Measurements from ENCODE around the gene VAMP3.

Gene VAMP3

GRCh38 chr1:7733276-7733675 is 37.8 kb upstream of the VAMP3 start:
- H3K9ac ChIP-seq (ENCODE audit: insufficient read length, low read depth) = no peak overlapping the region
- peaks cover under 1% of the 10 kb centered on the region for H3K4me1 ChIP-seq (ENCODE audit: insufficient read depth, insufficient read length)
- no peak for DNase-seq (ENCODE audit: low read depth, low spot score)
- H3K36me3 ChIP-seq (ENCODE audit: insufficient read depth, insufficient read length, low read length) = peaks cover 28% of the 10 kb centered on the region
- no peak overlapping the region for H3K4me3 ChIP-seq (ENCODE audit: insufficient read length, low read depth)
- TF ChIP-seq SUZ12 (IDR thresholded peaks at IDR 0.05; ENCODE audit: extremely low read depth, insufficient read depth, insufficient read length) = no peak
- no peak for TF ChIP-seq YY1 (IDR thresholded peaks at IDR 0.05; ENCODE audit: insufficient read depth, insufficient read length)
- TF ChIP-seq ZNF274 (IDR thresholded peaks at IDR 0.05; ENCODE audit: low read depth, low read length) = no peak
- no peaks in the 10 kb centered on the region for H3K9me3 ChIP-seq (ENCODE audit: insufficient read depth, low read length)
- no peaks in the 10 kb centered on the region for H3K27me3 ChIP-seq (ENCODE audit: insufficient read depth, insufficient read length)

- Histone ChIP-seq H3K4me1 (ENCODE audit: insufficient read depth, insufficient read length) (no peaks in the 10 kb centered on the region), H3K27me3 (ENCODE audit: insufficient read depth, insufficient read length) (no peaks in the 10 kb centered on the region), H3K4me3 (ENCODE audit: insufficient read length, low read depth) (no peak overlapping the region), H3K9ac (ENCODE audit: insufficient read length, low read depth) (no peak overlapping the region), H3K36me3 (ENCODE audit: insufficient read depth, insufficient read length, low read length) (peaks cover 42% of the 10 kb centered on the region), H3K9me3 (ENCODE audit: insufficient read depth, low read length) (peaks cover 17% of the 10 kb centered on the region; the same call in 1 of the 2 replicates)
- TF ChIP-seq SUZ12 (IDR thresholded peaks at IDR 0.05; ENCODE audit: extremely low read depth, insufficient read depth, insufficient read length) = no peak
- no peak for TF ChIP-seq YY1 (IDR thresholded peaks at IDR 0.05; ENCODE audit: insufficient read depth, insufficient read length)
- no peak for TF ChIP-seq ZNF274 (IDR thresholded peaks at IDR 0.05; ENCODE audit: low read depth, low read length)
- DNase-seq (ENCODE audit: low read depth, low spot score) = no peak
These were observed 33.1 kb upstream of the VAMP3 start for GRCh38 chr1:7738044-7738443.

GRCh38 chr1:7743346-7743745 is 27.8 kb upstream of the VAMP3 start:
- Histone ChIP-seq H3K4me1 (ENCODE audit: insufficient read depth, insufficient read length) (no peaks in the 10 kb centered on the region), H3K27me3 (ENCODE audit: insufficient read depth, insufficient read length) (no peaks in the 10 kb centered on the region), H3K9me3 (ENCODE audit: insufficient read depth, low read length) (peaks cover 17% of the 10 kb centered on the region; the same call in 1 of the 2 replicates), H3K4me3 (ENCODE audit: insufficient read length, low read depth) (no peak overlapping the region), H3K9ac (ENCODE audit: insufficient read length, low read depth) (no peak overlapping the region), H3K36me3 (ENCODE audit: insufficient read depth, insufficient read length, low read length) (peaks cover 37% of the 10 kb centered on the region)
- TF ChIP-seq ZNF274 (IDR thresholded peaks at IDR 0.05; ENCODE audit: low read depth, low read length) (no peak), SUZ12 (IDR thresholded peaks at IDR 0.05; ENCODE audit: extremely low read depth, insufficient read depth, insufficient read length) (no peak), YY1 (IDR thresholded peaks at IDR 0.05; ENCODE audit: insufficient read depth, insufficient read length) (no peak)
- no peak for DNase-seq (ENCODE audit: low read depth, low spot score)

GRCh38 chr1:7744882-7745281 is 26.2 kb upstream of the VAMP3 start:
- DNase-seq (ENCODE audit: low read depth, low spot score) = no peak
- TF ChIP-seq ZNF274 (IDR thresholded peaks at IDR 0.05; ENCODE audit: low read depth, low read length) = no peak
- TF ChIP-seq SUZ12 (IDR thresholded peaks at IDR 0.05; ENCODE audit: extremely low read depth, insufficient read depth, insufficient read length) = no peak
- no peak for TF ChIP-seq YY1 (IDR thresholded peaks at IDR 0.05; ENCODE audit: insufficient read depth, insufficient read length)
- Histone ChIP-seq H3K9me3 (ENCODE audit: insufficient read depth, low read length) (peaks cover 4% of the 10 kb centered on the region; the same call in 1 of the 2 replicates), H3K9ac (ENCODE audit: insufficient read length, low read depth) (no peak overlapping the region), H3K4me1 (ENCODE audit: insufficient read depth, insufficient read length) (no peaks in the 10 kb centered on the region), H3K27me3 (ENCODE audit: insufficient read depth, insufficient read length) (no peaks in the 10 kb centered on the region), H3K4me3 (ENCODE audit: insufficient read length, low read depth) (no peak overlapping the region), H3K36me3 (ENCODE audit: insufficient read depth, insufficient read length, low read length) (peaks cover 29% of the 10 kb centered on the region)

GRCh38 chr1:7745783-7746182 is 25.3 kb upstream of the VAMP3 start:
- Histone ChIP-seq H3K36me3 (ENCODE audit: insufficient read depth, insufficient read length, low read length) (peaks cover 28% of the 10 kb centered on the region), H3K9ac (ENCODE audit: insufficient read length, low read depth) (no peak overlapping the region), H3K27me3 (ENCODE audit: insufficient read depth, insufficient read length) (no peaks in the 10 kb centered on the region), H3K4me1 (ENCODE audit: insufficient read depth, insufficient read length) (no peaks in the 10 kb centered on the region), H3K9me3 (ENCODE audit: insufficient read depth, low read length) (no peaks in the 10 kb centered on the region), H3K4me3 (ENCODE audit: insufficient read length, low read depth) (no peak overlapping the region)
- no peak for DNase-seq (ENCODE audit: low read depth, low spot score)
- TF ChIP-seq YY1 (IDR thresholded peaks at IDR 0.05; ENCODE audit: insufficient read depth, insufficient read length) = no peak
- TF ChIP-seq ZNF274 (IDR thresholded peaks at IDR 0.05; ENCODE audit: low read depth, low read length) = no peak

- TF ChIP-seq SUZ12 (IDR thresholded peaks at IDR 0.05; ENCODE audit: extremely low read depth, insufficient read depth, insufficient read length) (no peak), ZNF274 (IDR thresholded peaks at IDR 0.05; ENCODE audit: low read depth, low read length) (no peak), YY1 (IDR thresholded peaks at IDR 0.05; ENCODE audit: insufficient read depth, insufficient read length) (no peak)
- no peak overlapping the region for H3K4me3 ChIP-seq (ENCODE audit: insufficient read length, low read depth)
- H3K4me1 ChIP-seq (ENCODE audit: insufficient read depth, insufficient read length) = no peaks in the 10 kb centered on the region
These were observed 23.5 kb upstream of the VAMP3 start for GRCh38 chr1:7747605-7748004.

GRCh38 chr1:7749126-7749525 is 22.0 kb upstream of the VAMP3 start:
- no peak for TF ChIP-seq SUZ12 (IDR thresholded peaks at IDR 0.05; ENCODE audit: extremely low read depth, insufficient read depth, insufficient read length)
- TF ChIP-seq YY1 (IDR thresholded peaks at IDR 0.05; ENCODE audit: insufficient read depth, insufficient read length) = no peak
- TF ChIP-seq ZNF274 (IDR thresholded peaks at IDR 0.05; ENCODE audit: low read depth, low read length) = no peak
- no peaks in the 10 kb centered on the region for H3K9me3 ChIP-seq (ENCODE audit: insufficient read depth, low read length)
- no peak overlapping the region for H3K9ac ChIP-seq (ENCODE audit: insufficient read length, low read depth)
- no peaks in the 10 kb centered on the region for H3K27me3 ChIP-seq (ENCODE audit: insufficient read depth, insufficient read length)
- peaks cover 28% of the 10 kb centered on the region for H3K36me3 ChIP-seq (ENCODE audit: insufficient read depth, insufficient read length, low read length)
- no peak for DNase-seq (ENCODE audit: low read depth, low spot score)
- H3K4me1 ChIP-seq (ENCODE audit: insufficient read depth, insufficient read length) = no peaks in the 10 kb centered on the region
- no peak overlapping the region for H3K4me3 ChIP-seq (ENCODE audit: insufficient read length, low read depth)

More at GRCh38 chr1:7747605-7748004, 23.5 kb upstream of the VAMP3 start:
- H3K36me3 ChIP-seq (ENCODE audit: insufficient read depth, insufficient read length, low read length) = peaks cover 28% of the 10 kb centered on the region
- no peaks in the 10 kb centered on the region for H3K9me3 ChIP-seq (ENCODE audit: insufficient read depth, low read length)
- DNase-seq (ENCODE audit: low read depth, low spot score) = no peak
- H3K9ac ChIP-seq (ENCODE audit: insufficient read length, low read depth) = no peak overlapping the region
- H3K27me3 ChIP-seq (ENCODE audit: insufficient read depth, insufficient read length) = no peaks in the 10 kb centered on the region
